ENCODE measurements around the gene TMEM131.
"Not testable (repeated sequence)": the region's sequence is repeated elsewhere in the genome, so short reads cannot be mapped to it uniquely, and the experiment has no call there.

TMEM131 gene

GRCh38 chr2:97918818-97919217 lies 76.9 kb downstream of the TMEM131 start:
- Histone ChIP-seq H3K4me2 (ENCODE audit: low read length) (no peak overlapping the region), H2AFZ (ENCODE audit: insufficient read depth, low read length, poor library complexity) (no peak overlapping the region), H2BK120ac (ENCODE audit: insufficient read depth, low read length, poor library complexity) (no peak overlapping the region), H3K36me3 (ENCODE audit: control insufficient read depth in 1 of 2, insufficient read depth in 2 of 2, low read length in 2 of 2) (no peaks in the 10 kb centered on the region), H2BK5ac (ENCODE audit: low read depth, low read length, poor library complexity) (no peak overlapping the region), H3K79me1 (ENCODE audit: low read length) (no peaks in the 10 kb centered on the region), H3K23ac (ENCODE audit: low read length) (no peak overlapping the region), H3K14ac (ENCODE audit: low read length) (no peak overlapping the region), H3K9me3 (ENCODE audit: insufficient read depth, low read depth, low read length) (no peaks in the 10 kb centered on the region), H3K9ac (ENCODE audit: low read length) (no peak overlapping the region), H4K91ac (ENCODE audit: low read depth, low read length) (no peak overlapping the region), H4K8ac (ENCODE audit: low read depth, low read length) (no peak overlapping the region), H3K27me3 (ENCODE audit: insufficient read depth, low read length) (no peaks in the 10 kb centered on the region), H3K27ac (ENCODE audit: low read depth, low read length) (no peak overlapping the region), H4K12ac (ENCODE audit: low read depth, low read length) (no peak overlapping the region), H2AK5ac (ENCODE audit: low read length) (no peak overlapping the region), H2BK12ac (ENCODE audit: low read length) (no peak overlapping the region), H3K4me3 (ENCODE audit: low read depth, low read length) (no peak overlapping the region), H3K18ac (ENCODE audit: low read length) (no peak overlapping the region), H3K4ac (ENCODE audit: low read depth, low read length) (no peak overlapping the region), H3K4me1 (ENCODE audit: control insufficient read depth in 1 of 2, insufficient read depth in 2 of 2, low read length in 2 of 2) (no peaks in the 10 kb centered on the region), H3K79me2 (ENCODE audit: control insufficient read depth, insufficient read depth, low read length, poor library complexity) (no peaks in the 10 kb centered on the region)
- no CpG with 5 or more reads among the region's 4 CpGs for WGBS (ENCODE audit: extremely low coverage, insufficient coverage, insufficient read length)
- no peak for DNase-seq

DNA sequence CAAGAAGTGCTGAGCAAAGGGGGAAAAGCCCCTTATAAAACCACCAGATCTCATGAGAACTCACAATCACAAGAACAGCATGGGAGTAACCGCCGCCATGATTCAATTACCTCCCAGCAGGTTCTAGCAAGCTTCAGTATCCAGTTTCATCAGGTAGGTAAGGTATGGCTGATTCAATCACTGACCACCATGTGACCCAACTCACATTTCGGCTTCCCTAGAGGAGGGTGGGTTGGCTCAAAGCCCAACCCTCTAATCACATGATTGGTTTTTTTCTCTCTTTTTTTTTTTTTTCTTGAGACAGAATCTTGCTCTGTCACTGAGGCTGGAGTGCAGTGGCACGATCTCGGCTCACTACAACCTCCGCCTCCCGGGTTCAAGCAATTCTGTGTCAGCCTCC lies 78.1 kb downstream of the TMEM131 start:
- H2AFZ ChIP-seq (ENCODE audit: insufficient read depth, low read length, poor library complexity); H3K9me3 ChIP-seq (ENCODE audit: insufficient read depth, low read depth, low read length); H3K27ac ChIP-seq (ENCODE audit: low read depth, low read length); H4K8ac ChIP-seq (ENCODE audit: low read depth, low read length); H2BK120ac ChIP-seq (ENCODE audit: insufficient read depth, low read length, poor library complexity); H3K14ac ChIP-seq (ENCODE audit: low read length); H3K18ac ChIP-seq (ENCODE audit: low read length); H3K4me2 ChIP-seq (ENCODE audit: low read length); H2BK12ac ChIP-seq (ENCODE audit: low read length); DNase-seq; H3K9ac ChIP-seq (ENCODE audit: low read length); H2BK5ac ChIP-seq (ENCODE audit: low read depth, low read length, poor library complexity); H3K79me1 ChIP-seq (ENCODE audit: low read length); H3K27me3 ChIP-seq (ENCODE audit: insufficient read depth, low read length); H3K79me2 ChIP-seq (ENCODE audit: control insufficient read depth, insufficient read depth, low read length, poor library complexity); H2AK5ac ChIP-seq (ENCODE audit: low read length); H3K23ac ChIP-seq (ENCODE audit: low read length); H4K91ac ChIP-seq (ENCODE audit: low read depth, low read length); H4K12ac ChIP-seq (ENCODE audit: low read depth, low read length); H3K4me1 ChIP-seq (ENCODE audit: control insufficient read depth in 1 of 2, insufficient read depth in 2 of 2, low read length in 2 of 2); H3K4me3 ChIP-seq (ENCODE audit: low read depth, low read length); H3K36me3 ChIP-seq (ENCODE audit: control insufficient read depth in 1 of 2, insufficient read depth in 2 of 2, low read length in 2 of 2); H3K4ac ChIP-seq (ENCODE audit: low read depth, low read length): not testable (repeated sequence)
- no CpG with 5 or more reads among the region's 7 CpGs for WGBS (ENCODE audit: extremely low coverage, insufficient coverage, insufficient read length)

DNA sequence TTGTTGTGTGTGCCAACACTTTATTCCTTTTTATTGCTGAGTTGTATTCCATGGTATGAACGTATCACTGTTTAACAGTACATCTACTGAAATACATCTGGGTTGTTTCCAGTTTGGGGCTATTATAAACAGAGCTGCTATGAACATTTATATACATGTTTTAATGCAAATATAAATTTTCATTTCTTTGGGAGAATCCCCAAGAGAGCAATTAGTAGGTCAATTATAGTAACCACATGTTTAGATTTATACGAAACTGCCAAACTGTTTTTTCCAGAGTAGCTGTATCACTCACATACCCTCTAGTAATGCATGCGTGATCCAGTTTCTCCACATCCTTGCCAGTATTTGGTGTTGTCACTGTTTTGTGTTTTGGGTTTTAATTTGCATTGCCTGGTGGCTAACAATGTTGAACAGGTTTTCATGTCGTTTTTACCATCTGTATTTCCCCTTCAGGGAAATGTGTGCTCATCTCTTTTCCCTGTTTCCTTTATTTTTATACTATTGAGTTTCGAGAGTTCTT lies 81.0 kb downstream of the TMEM131 start:
- no peak overlapping the region for H3K27ac ChIP-seq (ENCODE audit: low read depth, low read length)
- no peak overlapping the region for H3K18ac ChIP-seq (ENCODE audit: low read length)
- no peak overlapping the region for H4K91ac ChIP-seq (ENCODE audit: low read depth, low read length)
- no peak overlapping the region for H2BK5ac ChIP-seq (ENCODE audit: low read depth, low read length, poor library complexity)
- H4K12ac ChIP-seq (ENCODE audit: low read depth, low read length): no peak overlapping the region
- no peaks in the 10 kb centered on the region for H3K9me3 ChIP-seq (ENCODE audit: insufficient read depth, low read depth, low read length)
- no peak overlapping the region for H3K4me2 ChIP-seq (ENCODE audit: low read length)
- no peaks in the 10 kb centered on the region for H3K79me1 ChIP-seq (ENCODE audit: low read length)
- no peak overlapping the region for H2BK12ac ChIP-seq (ENCODE audit: low read length)
- DNase-seq: no peak
- WGBS (ENCODE audit: extremely low coverage, insufficient coverage, insufficient read length): no CpG with 5 or more reads among the region's 5 CpGs
- no peak overlapping the region for H2BK120ac ChIP-seq (ENCODE audit: insufficient read depth, low read length, poor library complexity)
- no peak overlapping the region for H3K23ac ChIP-seq (ENCODE audit: low read length)
- H3K4me1 ChIP-seq (ENCODE audit: control insufficient read depth in 1 of 2, insufficient read depth in 2 of 2, low read length in 2 of 2): peaks cover 0 to 2% of the 10 kb centered on the region in 2 experiments
- H3K27me3 ChIP-seq (ENCODE audit: insufficient read depth, low read length): no peaks in the 10 kb centered on the region
- H4K8ac ChIP-seq (ENCODE audit: low read depth, low read length): no peak overlapping the region
- H2AK5ac ChIP-seq (ENCODE audit: low read length): no peak overlapping the region
- H3K14ac ChIP-seq (ENCODE audit: low read length): no peak overlapping the region
- H3K9ac ChIP-seq (ENCODE audit: low read length): no peak overlapping the region
- no peak overlapping the region for H3K4ac ChIP-seq (ENCODE audit: low read depth, low read length)
- H3K36me3 ChIP-seq (ENCODE audit: control insufficient read depth in 1 of 2, insufficient read depth in 2 of 2, low read length in 2 of 2): no peaks in the 10 kb centered on the region
- H2AFZ ChIP-seq (ENCODE audit: insufficient read depth, low read length, poor library complexity): no peak overlapping the region
- H3K4me3 ChIP-seq (ENCODE audit: low read depth, low read length): no peak overlapping the region
- H3K79me2 ChIP-seq (ENCODE audit: control insufficient read depth, insufficient read depth, low read length, poor library complexity): no peaks in the 10 kb centered on the region

- no peak overlapping the region for H3K18ac ChIP-seq (ENCODE audit: low read length)
- H4K12ac ChIP-seq (ENCODE audit: low read depth, low read length): no peak overlapping the region
- H3K4me2 ChIP-seq (ENCODE audit: low read length): no peak overlapping the region
- H2BK5ac ChIP-seq (ENCODE audit: low read depth, low read length, poor library complexity): no peak overlapping the region
- H3K4me1 ChIP-seq (ENCODE audit: control insufficient read depth in 1 of 2, insufficient read depth in 2 of 2, low read length in 2 of 2): peaks cover 0 to 2% of the 10 kb centered on the region in 2 experiments
- H2AFZ ChIP-seq (ENCODE audit: insufficient read depth, low read length, poor library complexity): no peak overlapping the region
- H3K23ac ChIP-seq (ENCODE audit: low read length): no peak overlapping the region
- DNase-seq: no peak
- H3K4me3 ChIP-seq (ENCODE audit: low read depth, low read length): no peak overlapping the region
- no peak overlapping the region for H3K4ac ChIP-seq (ENCODE audit: low read depth, low read length)
- no CpG with 5 or more reads among the region's 2 CpGs for WGBS (ENCODE audit: extremely low coverage, insufficient coverage, insufficient read length)
- no peak overlapping the region for H3K27ac ChIP-seq (ENCODE audit: low read depth, low read length)
- H3K9ac ChIP-seq (ENCODE audit: low read length): no peak overlapping the region
- no peaks in the 10 kb centered on the region for H3K27me3 ChIP-seq (ENCODE audit: insufficient read depth, low read length)
- no peaks in the 10 kb centered on the region for H3K36me3 ChIP-seq (ENCODE audit: control insufficient read depth in 1 of 2, insufficient read depth in 2 of 2, low read length in 2 of 2)
- H3K14ac ChIP-seq (ENCODE audit: low read length): no peak overlapping the region
- no peak overlapping the region for H4K8ac ChIP-seq (ENCODE audit: low read depth, low read length)
- H2BK120ac ChIP-seq (ENCODE audit: insufficient read depth, low read length, poor library complexity): no peak overlapping the region
- no peaks in the 10 kb centered on the region for H3K9me3 ChIP-seq (ENCODE audit: insufficient read depth, low read depth, low read length)
- H3K79me2 ChIP-seq (ENCODE audit: control insufficient read depth, insufficient read depth, low read length, poor library complexity): no peaks in the 10 kb centered on the region
- no peak overlapping the region for H2AK5ac ChIP-seq (ENCODE audit: low read length)
- H4K91ac ChIP-seq (ENCODE audit: low read depth, low read length): no peak overlapping the region
- H2BK12ac ChIP-seq (ENCODE audit: low read length): no peak overlapping the region
- H3K79me1 ChIP-seq (ENCODE audit: low read length): no peaks in the 10 kb centered on the region
Observed at GRCh38 chr2:97913846-97914245, 81.9 kb downstream of the TMEM131 start.
